Gastrocnemius medialis (tissue), 4 donors: ENCODE measurements around the gene EVC.

ENCODE experiments used
- CTCF ChIP-seq, 5 experiments: fragments of 450-650 bp in 3 of 5; fragments of 200-600 bp in 2 of 5; sonication (generic) in 2 of 5; IDR thresholded peaks in 4 of 5; conservative IDR thresholded peaks in 1 of 5; 1 replicate in 4 of 5; 2 replicates in 1 of 5; pipeline ENCODE4 v1.5.1; 2016 to 2019; ENCODE audit warnings: antibody characterized with exemption in 5 of 5, mild to moderate bottlenecking in 3 of 5, moderate library complexity in 3 of 5
- POLR2A ChIP-seq, 2 donors: fragments of 450-650 bp; IDR thresholded peaks; one replicate each; pipeline ENCODE4 v1.6.1; 2017; ENCODE audit warnings: antibody characterized with exemption in 2 of 2, mild to moderate bottlenecking in 2 of 2, moderate library complexity in 2 of 2

DNA sequence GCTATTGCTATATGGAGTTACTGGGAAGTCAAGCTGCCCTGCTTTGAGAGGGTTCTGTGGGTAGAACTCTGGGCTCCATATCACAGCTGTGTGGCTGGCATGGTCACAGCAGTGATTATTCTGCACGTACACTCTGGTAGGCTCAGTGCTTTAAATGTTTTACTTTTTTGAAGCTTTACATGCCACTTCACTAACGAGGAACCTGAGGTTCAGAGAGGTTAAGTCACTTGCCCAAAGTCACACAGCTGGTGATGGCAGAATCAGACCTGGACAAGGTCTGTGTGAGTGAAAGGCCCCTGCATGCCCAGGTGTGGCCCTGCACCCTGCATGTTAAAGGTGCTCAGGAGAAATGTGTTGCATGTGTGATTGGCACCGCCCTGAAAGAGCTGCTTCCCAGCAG is 24.5 kb downstream of the EVC start:
- no peak for TF ChIP-seq CTCF (IDR thresholded peaks at IDR 0.05 in 4 of 5, conservative IDR thresholded peaks at IDR 0.05 in 1 of 5)
- TF ChIP-seq POLR2A (IDR thresholded peaks at IDR 0.05): no peak
